ENCODE results near the gene AIDA. TPM values are rescaled to one million over a fixed set of nuclear protein-coding genes. Genes with fewer than 3 reads are reported as not detected.

The AIDA gene
- total RNA-seq, 1 experiment from 2014 or later = 25.8 TPM

DNA sequence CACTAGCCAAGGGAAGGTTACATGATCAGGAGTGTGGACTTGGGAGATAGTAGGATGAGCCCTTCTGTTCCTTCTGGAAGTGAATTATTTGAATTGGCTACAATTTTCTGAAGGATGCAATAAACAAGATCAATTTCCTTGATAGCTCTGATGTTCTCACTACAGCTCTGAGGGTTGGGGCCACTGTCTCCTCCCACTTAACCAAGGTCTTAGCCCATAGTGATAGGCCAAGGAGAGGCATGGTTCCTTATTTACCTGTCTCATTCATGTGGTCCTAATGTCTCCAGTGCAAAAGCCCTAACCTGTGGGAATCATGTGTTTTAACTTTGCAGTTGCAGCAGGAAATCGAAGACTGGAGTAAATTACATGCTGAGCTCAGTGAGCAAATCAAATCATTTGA lies 59.6 kb downstream of the AIDA start:
- no peak for DNase-seq (ENCODE audit: low read depth)

GRCh38 chr1:222644636-222644980 lies 67.7 kb downstream of the AIDA start:
- DNase-seq (ENCODE audit: low read depth) = no peak

- peak; percentile 99 for DNase-seq (ENCODE audit: low read depth)
Observed at GRCh38 chr1:222643938-222644635, 68.2 kb downstream of the AIDA start.

GRCh38 chr1:222643606-222643937 lies 68.7 kb downstream of the AIDA start:
- no peak for DNase-seq (ENCODE audit: low read depth)

GRCh38 chr1:222642468-222642867 lies 69.8 kb downstream of the AIDA start:
- no peak for DNase-seq (ENCODE audit: low read depth)

DNA sequence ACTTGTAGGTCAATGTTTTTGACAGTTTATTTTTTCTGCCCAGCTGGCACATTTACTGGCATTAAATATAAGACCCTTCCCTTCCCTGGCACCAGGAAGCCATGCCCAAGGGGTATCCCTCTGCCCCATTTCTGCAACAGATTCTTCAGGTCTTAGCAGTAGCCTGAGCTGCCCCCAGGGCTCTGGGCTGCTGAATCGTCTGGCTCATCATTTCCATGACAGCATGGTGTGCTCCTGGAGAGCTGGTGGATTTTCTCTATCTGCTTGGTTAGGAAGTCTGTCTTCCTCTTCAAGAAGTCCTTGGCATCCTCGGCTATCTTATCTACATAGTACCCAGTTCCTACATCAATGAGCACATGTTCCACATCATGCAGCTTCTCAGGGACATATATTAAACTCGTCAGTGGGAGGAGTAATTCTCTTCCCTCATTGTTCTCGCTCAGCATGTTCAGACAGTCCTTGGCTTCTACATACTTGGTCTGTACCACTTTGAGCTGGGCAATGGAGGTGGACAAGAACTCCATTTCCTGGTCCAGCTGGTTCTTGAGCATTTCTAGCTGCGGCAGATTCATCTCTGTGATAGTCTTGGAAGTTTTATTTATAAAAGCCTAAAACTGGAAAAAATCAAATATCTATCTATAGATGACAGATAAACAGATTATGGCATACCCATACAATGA lies 70.9 kb downstream of the AIDA start:
- no peak for DNase-seq (ENCODE audit: low read depth)

- peak; percentile 74 for DNase-seq (ENCODE audit: low read depth)
Observed at GRCh38 chr1:222634180-222635013, 77.9 kb downstream of the AIDA start.

- no peak for DNase-seq (ENCODE audit: low read depth)
Observed at GRCh38 chr1:222632749-222633148, 79.5 kb downstream of the AIDA start.

DNA sequence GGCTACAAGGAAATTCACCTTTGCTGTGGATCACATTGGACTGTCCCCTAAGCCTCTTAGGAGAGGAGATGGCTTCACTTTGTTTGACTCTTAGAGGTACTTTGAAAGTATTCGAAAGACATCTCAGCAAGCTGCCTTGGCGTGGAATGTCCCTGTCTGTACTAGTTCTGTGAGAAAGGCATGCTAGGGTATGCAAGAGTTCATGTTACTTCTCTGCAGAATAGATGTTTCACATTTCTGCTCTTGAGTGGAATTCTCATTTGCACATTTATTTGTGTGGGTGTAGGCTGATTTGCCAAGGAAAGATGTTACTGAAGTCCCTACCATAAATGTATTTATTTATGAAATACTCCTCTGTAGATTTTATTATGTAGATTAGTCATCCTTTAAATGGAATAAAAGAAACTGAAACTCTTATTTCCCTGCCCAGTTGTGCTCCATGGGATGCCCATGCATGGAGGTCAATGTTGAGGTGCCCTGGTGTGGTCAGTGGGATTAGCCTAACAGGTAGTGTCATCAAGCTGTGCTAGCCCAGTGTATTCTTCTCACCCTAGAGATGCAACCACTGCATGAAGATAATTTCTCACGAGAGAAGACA lies 80.6 kb downstream of the AIDA start:
- no peak for DNase-seq (ENCODE audit: low read depth)

DNA sequence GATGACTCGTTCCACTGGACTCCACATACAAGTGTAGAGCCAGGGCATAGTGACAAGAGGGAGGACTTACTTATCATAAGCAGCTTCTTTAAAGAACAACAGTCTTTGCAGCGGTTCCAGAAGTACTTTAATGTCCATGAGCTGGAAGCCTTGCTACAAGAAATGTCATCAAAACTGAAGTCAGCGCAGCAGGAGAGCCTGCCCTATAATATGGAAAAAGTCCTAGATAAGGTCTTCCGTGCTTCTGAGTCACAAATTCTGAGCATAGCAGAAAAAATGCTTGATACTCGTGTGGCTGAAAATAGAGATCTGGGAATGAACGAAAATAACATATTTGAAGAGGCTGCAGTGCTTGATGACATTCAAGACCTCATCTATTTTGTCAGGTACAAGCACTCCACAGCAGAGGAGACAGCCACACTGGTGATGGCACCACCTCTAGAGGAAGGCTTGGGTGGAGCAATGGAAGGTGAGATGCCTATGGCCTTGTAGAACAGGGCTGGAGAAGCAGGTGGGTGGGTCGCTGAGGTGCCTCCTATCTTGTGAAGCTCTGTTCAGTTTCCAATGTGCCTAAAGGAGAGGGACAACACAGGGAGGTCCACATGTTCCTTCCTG lies 82.3 kb downstream of the AIDA start:
- DNase-seq (ENCODE audit: low read depth) = no peak

GRCh38 chr1:222627232-222627631 lies 85.1 kb downstream of the AIDA start:
- DNase-seq (ENCODE audit: low read depth) = peak; percentile 68

- DNase-seq (ENCODE audit: low read depth) = no peak
Observed at GRCh38 chr1:222624214-222624613, 88.1 kb downstream of the AIDA start.

GRCh38 chr1:222623458-222623857 lies 88.8 kb downstream of the AIDA start:
- DNase-seq (ENCODE audit: low read depth) = no peak

DNA sequence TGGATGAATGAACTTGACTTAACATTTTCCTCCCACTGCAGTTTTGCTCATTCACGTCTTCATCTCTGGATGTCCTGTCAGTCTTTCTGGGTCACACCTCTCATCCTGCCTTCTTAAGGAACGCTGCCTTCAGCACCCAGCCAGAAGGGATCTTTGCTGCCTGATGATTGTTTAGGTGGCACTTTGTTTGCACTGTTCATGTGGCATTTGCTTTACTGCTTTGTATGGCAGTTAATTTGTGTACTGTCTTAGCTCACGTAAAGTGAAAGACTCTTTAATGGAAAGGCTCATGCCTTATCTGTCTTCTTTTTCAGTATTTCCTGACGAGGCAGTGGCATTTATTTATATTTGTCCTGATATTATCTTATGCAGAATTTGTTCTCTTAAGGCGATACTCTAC lies 89.5 kb downstream of the AIDA start:
- no peak for DNase-seq (ENCODE audit: low read depth)

DNA sequence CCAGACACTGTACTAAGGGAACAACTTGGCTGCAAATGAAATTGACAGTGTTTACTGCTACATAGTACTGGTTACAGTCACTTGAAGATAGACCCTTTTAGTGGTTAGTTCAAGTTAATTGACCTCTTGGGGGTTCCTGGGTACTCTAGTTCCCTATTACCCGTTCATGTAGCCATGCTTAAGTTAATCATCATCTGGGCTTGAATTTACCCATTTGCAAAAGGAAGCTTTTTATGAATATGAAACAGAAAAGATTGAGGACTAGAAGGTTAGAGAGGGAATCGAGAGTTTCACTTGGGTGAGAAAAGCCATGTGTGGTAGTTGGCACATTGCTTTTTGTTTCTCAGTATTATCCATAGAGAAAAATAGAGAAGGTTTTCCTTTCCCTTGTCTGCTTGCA lies 91.7 kb downstream of the AIDA start:
- no peak for DNase-seq (ENCODE audit: low read depth)

- peak; percentile 48 for DNase-seq (ENCODE audit: low read depth)
Observed at GRCh38 chr1:222618880-222619596, 93.3 kb downstream of the AIDA start.

Other genes starting within 250 kb of the AIDA start
- 3.8 and 9.0 TPM in 2 replicates for gene HHIPL2, start 164.4 kb downstream of the AIDA start, total RNA-seq (2014; rRNA removed; shearing (Covaris generic))
- gene TAF1A, start 122.6 kb downstream of the AIDA start, total RNA-seq (2014; rRNA removed; shearing (Covaris generic)) = 36.3 and 51.9 TPM in 2 replicates
- gene MIA3, start 94.4 kb downstream of the AIDA start, total RNA-seq (2014; rRNA removed; shearing (Covaris generic)) = 33.7 and 36.2 TPM in 2 replicates
- gene BROX, start 73 bp upstream of the AIDA start, total RNA-seq (2014; rRNA removed; shearing (Covaris generic)) = 59.6 and 59.8 TPM in 2 replicates
- gene FAM177B, start 24.7 kb upstream of the AIDA start, total RNA-seq (2014; rRNA removed; shearing (Covaris generic)) = not detected in 2 replicates
- gene DISP1, start 102.5 kb upstream of the AIDA start, total RNA-seq (2014; rRNA removed; shearing (Covaris generic)) = 3.5 and 7.3 TPM in 2 replicates

Measured in Daoy (cell line).